ENCODE data around the gene CC2D2B. TPM values are rescaled to one million over a fixed set of nuclear protein-coding genes. Genes with fewer than 3 reads are reported as not detected.

The CC2D2B gene
- total RNA-seq, 1 experiment from 2014 or later, result 0.20 TPM

GRCh38 chr10:96043033-96043892, 135.5 kb downstream of the CC2D2B start, which contains the start of gene CCNJ (continued):
- TF ChIP-seq E2F5 (CRISPR knock-in tag; IDR thresholded peaks at IDR 0.05), result peak; percentile 93
- no peak for TF ChIP-seq PREB (CRISPR knock-in tag; IDR thresholded peaks at IDR 0.05; ENCODE audit: borderline replicate concordance)
- TF ChIP-seq SMAD3 (CRISPR knock-in tag; IDR thresholded peaks at IDR 0.05; ENCODE audit: borderline replicate concordance), result peak; percentile 61
- peak; percentile 57; the same call in 1 of the 2 replicates for TF ChIP-seq AFF4 (CRISPR knock-in tag; IDR thresholded peaks at IDR 0.05; ENCODE audit: borderline replicate concordance)
- peak; percentile 74 for TF ChIP-seq SP1 (CRISPR knock-in tag; conservative IDR thresholded peaks at IDR 0.05)
- peak; percentile 85 for TF ChIP-seq ZNF219 (CRISPR knock-in tag; IDR thresholded peaks at IDR 0.05; ENCODE audit: borderline replicate concordance)
- TF ChIP-seq ZBTB21 (CRISPR knock-in tag; IDR thresholded peaks at IDR 0.05; ENCODE audit: borderline replicate concordance), result peak; percentile 63; the same call in 1 of the 2 replicates
- 0 out of 2 replicates have a peak, but pooled peaks have one; percentile 72 for TF ChIP-seq KAT7 (CRISPR knock-in tag; IDR thresholded peaks at IDR 0.05; ENCODE audit: borderline replicate concordance)
- no peak for TF ChIP-seq ATF2 (CRISPR knock-in tag; IDR thresholded peaks at IDR 0.05; ENCODE audit: borderline replicate concordance, low read depth)
- TF ChIP-seq FOXP4 (CRISPR knock-in tag; IDR thresholded peaks at IDR 0.05), result peak; percentile 95
- TF ChIP-seq FOXJ3 (CRISPR knock-in tag; IDR thresholded peaks at IDR 0.05; ENCODE audit: borderline replicate concordance), result no peak
- peak; percentile 89; the same call in 1 of the 2 replicates for TF ChIP-seq IRF1 (CRISPR knock-in tag; IDR thresholded peaks at IDR 0.05)
- TF ChIP-seq ZNF317 (CRISPR knock-in tag; IDR thresholded peaks at IDR 0.05; ENCODE audit: borderline replicate concordance, low read depth), result peak; percentile 26; the same call in 1 of the 2 replicates
- TF ChIP-seq PRDM15 (CRISPR knock-in tag; IDR thresholded peaks at IDR 0.05), result peak; percentile 22; the same call in 1 of the 2 replicates
- TF ChIP-seq ETV6 (CRISPR knock-in tag; IDR thresholded peaks at IDR 0.05), result peak; percentile 84
- peak; percentile 95 for TF ChIP-seq TP53 (CRISPR knock-in tag; IDR thresholded peaks at IDR 0.05)
- TF ChIP-seq CTCF (IDR thresholded peaks at IDR 0.05), result no peak
- TF ChIP-seq TCF7 (CRISPR knock-in tag; IDR thresholded peaks at IDR 0.05; ENCODE audit: low read depth), result peak; percentile 83; the same call in 1 of the 2 replicates
- no peak for TF ChIP-seq OVOL2 (CRISPR knock-in tag; IDR thresholded peaks at IDR 0.05; ENCODE audit: borderline replicate concordance)
- TF ChIP-seq NFE2L1 (CRISPR knock-in tag; IDR thresholded peaks at IDR 0.05), result peak; percentile 89
- TF ChIP-seq ZNF121 (CRISPR knock-in tag; IDR thresholded peaks at IDR 0.05), result no peak

All from WTC11 (cell line).